Stimulated activated CD8-positive, alpha-beta memory T cell treated with anti-CD3 and anti-CD28 coated beads, Interleukin-15, amount 100 ng/mL, for 4 hours (primary cell): ENCODE results near the gene LYPD1.

Experiments used
- DNase-seq, 2 donors: peaks; one replicate each; pipeline ENCODE4 v3.0.0-alpha.2; 2020; ENCODE audit warnings: low read depth in 2 of 2

The LYPD1 gene

DNA sequence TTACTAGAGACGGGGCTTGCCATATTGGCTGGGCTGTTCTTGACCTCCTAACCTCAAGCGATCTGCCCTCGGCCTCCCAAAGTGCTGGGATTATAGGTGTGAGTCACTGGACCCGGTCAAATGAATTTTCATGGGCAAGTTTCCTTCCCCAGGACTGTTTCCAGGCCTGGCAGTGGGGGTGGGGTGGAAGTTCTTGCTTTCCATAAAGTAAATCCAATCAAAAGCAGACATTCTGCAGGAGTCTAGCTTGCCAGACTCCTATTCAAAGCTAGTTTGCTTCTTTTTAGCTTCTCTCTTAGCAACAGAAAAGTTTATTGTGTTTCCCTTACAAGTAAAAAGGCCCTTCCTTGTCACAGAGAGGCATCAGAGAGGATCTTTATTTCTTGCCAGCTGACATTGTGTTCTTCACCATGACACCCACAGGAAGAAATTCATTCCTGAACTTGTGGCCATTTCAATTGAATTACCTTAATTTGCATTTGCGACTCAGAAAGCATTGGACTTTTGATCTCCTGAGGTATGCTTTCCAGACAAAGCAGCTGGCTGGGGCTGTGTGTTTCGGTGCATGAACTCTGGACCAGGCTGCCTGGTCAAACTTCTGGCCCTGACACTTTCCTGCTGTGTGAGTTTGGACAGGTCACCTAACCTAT lies 37.9 kb downstream of the LYPD1 start:
- no peak for DNase-seq

DNA sequence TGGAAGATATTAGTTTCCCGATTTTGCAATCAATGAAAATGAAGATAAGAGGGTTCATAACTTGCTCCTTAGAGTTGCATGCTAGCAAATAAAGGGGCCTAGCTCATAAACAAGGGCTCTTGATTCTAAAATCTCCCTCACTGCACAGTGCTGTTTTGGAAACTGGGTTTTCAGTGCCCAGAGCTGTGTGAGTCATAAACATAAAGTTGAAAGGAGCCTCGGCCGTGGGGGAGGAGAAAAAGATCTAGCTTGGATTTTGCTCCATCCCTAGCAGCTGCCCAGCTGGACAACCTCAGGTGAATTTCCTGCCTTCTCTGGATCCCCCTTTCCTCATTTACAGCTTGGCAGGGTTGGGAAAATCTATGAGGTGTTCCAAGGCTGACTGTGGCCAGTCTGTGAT lies 42.5 kb downstream of the LYPD1 start:
- DNase-seq, result no peak

DNA sequence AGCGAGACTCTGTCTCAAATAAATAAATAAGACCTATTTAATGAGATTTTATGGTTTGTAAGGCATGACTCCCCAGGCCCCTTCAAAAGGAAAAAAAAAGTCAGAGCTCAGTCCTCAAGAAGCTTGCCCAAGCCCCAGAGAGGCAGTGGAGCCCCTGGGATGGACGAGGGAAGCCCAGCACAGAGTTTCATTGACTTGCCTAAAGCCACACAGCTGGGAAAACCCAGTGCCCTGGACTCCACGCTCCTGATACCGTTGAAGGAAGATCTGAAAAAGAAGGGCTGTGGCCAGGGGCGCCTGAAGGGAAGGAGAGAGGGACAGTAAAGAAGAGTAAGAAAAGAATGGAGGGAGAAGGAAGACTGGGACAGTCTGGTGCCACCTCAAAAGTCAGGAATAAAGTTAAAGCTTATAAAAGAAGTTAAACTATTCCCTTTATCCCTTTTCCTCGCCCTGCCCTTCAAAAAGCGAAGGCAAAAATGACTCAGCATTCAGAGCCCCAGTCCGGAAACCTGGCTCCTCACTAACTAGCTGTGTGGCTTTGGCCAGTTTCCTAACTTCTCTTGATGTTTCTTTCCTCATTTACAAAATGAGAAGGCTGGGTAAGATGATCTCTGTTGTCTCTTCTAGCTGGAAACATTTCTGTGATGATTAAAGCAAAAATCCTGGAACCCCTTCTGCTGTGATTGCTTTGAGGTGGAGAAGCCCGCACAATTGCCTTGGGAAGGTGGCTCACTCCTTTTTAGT lies 46.7 kb downstream of the LYPD1 start:
- DNase-seq, result no peak

DNA sequence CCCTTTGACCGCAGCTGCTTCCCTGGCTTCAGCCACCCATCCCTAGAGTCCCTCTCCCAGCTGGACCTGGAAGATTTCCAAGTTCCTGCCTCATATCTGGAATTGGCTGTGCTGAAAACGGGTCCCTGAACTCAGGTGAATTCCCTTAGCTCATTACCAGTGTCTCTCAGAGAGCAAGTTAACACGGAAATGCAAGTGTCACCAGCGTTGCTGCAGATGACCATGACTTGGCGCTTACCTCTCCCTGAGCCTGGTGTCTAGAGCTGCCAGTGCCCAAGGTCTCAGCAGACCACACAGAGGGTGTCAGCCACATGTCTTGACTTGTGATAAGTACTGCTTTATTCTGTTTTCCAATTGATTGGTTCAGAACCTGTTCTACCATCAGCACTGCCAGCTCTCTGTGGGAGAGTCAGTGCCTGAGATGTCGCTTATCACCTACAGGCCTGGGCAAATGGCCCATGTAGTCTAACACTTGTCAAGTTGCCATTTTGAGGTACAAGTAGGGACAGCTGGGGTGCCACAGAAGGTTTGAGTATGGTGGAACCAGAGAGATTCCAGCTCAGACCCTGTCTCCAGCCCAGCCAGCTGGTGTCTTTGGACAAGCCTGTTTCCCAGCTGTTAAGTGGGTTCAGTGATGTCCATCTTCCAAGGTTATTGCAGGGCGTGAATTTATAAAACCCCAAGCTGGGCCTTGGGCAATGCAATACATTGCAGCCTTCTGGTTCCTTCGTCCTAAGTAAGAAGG lies 48.7 kb downstream of the LYPD1 start:
- DNase-seq, result no peak

DNA sequence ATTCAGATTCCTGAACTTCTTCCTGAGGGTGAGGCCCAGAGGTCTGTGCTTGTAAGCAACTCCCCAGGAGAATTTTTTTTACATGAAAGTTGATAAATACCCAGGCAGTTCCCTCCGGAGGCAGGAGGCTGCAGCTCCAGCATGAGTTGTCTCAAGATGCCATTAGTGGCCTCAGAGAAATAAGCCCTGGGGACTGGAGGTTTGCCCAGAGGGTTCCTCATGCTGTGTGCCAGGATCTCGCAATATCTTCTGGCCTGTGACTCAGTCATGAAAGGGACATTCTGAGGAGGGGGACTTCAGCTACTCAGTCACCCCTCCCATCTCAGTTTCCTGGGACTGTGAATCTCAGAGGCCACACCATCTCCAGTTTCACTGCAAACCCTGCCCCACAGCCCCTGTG lies 49.9 kb downstream of the LYPD1 start:
- DNase-seq, result no peak

DNA sequence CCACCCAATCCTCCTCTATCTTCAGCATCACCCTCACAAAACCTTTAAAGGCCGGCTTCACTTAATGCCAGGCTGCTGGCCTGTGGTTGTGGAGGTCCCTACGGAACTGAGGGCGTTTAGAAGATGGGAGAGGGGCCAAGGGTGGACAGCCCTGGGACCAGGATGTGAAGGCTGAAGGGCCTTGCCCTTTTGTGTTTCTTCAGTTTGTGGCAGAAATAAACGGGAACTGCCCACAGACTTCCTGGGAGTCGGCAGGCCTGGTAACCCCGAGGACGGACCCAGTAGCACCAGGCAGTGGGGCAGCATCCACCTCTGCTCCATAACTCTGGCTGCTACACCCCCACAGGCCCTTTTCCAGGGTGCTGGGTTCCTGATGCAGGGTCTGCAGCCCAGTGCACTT lies 51.3 kb downstream of the LYPD1 start:
- DNase-seq, result no peak

DNA sequence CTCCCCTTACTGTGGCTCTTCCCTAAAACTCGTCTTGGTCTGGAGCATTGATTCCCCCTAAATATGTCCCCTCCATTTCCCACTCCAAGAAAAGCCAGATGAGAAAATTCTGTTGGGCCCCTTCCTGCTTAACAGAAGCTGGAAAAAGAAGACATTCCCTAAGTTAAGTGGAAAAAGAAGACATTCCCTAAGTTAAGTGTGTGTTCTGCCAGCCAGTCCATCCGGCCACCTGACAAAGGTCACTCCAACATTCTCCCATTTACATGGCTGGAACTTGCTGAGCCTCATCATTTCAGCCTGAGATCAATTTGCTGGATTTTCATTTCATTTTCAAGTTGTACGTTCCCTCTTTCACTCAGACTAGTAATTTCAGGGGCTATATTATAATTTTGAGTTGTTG lies 52.0 kb downstream of the LYPD1 start:
- DNase-seq, result no peak

DNA sequence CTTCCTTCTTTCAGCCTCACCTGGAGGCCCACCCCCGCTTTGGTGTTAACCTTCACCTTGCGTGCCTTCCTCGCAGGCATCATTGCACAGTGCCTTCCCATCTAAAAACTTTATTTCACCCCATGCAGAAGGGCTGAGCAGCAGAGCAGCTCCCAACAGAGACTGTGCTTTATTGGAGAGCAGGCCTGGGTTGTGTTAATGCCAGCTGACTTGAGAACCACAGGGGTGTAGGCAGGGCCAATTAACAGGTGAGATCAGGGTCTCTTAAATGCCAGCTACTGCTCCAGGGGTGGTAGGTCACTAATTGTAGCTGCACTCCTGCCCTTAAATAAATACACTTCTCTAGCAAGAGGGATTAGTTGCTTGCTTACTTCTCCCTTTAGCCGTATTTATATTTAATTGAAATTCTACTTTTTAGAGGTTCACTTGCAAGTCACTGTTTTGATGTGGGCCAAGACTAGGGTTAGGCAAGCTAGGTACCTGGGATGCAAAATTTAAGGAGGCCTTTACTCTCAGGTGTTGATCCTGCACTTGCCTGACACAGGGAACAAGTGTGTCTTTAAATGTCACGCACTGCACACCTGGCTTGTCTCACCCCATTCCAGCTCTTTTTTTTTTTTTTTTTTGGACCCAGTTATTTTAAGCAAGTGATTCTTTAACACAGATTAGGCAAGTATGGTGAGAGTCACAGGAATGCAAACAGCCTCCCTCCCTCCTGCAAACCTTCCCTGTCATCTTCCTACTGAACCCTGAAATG lies 54.5 kb downstream of the LYPD1 start:
- no peak for DNase-seq

DNA sequence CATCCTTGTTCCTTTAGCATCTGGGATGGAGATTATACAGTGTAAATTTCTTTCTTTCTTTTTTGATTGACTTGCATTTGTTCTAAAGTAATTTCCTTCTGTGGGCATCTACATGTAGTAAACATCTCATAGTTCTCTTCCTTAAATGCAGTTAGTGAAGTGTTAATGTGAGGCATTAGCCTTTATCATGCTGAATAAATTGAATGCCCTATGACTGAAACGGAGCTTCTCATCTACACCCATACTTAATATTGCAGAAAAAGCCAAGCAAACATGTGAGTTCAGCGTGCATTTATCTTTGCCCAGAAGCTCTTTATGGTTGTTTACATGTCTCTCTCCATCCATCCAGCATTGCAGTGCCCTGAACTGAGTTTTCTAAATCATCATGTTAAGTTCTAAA lies 58.3 kb downstream of the LYPD1 start:
- DNase-seq, result no peak

DNA sequence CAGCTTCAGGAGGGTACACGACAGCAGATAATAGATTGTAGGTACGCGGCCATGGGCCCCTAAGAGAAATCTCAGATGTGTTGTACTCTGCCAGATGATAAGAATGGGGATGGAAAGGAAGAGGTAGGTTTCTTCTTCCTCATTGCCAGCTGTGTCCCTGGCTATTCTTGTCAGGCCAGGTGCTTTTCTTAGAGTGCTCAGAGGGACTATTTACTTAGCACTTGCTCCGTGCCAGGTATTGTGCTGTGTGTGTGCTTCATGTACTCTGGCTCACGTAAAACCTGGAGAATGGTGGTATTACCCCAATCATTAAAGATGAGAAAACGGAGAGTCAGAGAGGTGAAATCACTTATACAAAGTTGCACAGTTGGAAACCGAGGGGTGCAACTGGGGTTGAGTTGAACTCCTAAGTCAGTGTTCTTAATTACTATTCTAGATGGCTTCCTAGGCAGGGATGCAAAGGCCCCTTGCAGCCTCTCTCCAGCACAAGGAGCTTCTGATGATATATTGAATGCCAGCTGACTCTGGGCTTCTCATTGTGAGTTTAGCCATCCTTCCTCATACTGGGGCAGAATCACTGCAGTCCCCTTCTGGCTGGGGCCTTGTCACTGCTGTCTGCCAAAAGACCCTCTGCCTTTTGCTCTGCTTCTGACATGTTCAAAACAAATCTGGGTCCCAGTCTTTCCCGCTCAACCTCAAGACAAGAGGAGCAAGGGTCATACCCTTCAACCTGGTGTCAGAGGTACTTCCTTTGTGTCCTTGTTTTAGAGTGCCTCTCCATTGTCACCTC lies 60.7 kb downstream of the LYPD1 start:
- DNase-seq, result no peak

DNA sequence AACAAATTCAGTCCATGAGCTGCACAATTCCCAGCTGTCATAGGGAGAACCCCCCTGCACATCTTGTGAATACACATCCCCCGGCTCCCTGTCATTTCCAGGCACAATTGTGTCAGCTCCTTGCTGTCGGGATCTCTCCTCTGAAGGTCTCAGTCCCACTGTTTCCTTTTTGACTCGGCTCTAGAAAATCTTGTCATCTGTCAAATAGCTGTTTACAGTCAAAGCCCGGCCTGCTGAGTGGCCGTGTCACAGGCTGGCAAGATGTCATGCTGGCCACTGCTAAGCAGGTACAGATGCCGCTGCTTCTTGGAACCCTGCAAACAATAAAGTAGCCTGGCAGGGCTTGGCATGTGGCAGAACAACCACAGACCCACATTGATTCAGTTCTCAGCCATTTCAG lies 61.7 kb downstream of the LYPD1 start:
- no peak for DNase-seq

DNA sequence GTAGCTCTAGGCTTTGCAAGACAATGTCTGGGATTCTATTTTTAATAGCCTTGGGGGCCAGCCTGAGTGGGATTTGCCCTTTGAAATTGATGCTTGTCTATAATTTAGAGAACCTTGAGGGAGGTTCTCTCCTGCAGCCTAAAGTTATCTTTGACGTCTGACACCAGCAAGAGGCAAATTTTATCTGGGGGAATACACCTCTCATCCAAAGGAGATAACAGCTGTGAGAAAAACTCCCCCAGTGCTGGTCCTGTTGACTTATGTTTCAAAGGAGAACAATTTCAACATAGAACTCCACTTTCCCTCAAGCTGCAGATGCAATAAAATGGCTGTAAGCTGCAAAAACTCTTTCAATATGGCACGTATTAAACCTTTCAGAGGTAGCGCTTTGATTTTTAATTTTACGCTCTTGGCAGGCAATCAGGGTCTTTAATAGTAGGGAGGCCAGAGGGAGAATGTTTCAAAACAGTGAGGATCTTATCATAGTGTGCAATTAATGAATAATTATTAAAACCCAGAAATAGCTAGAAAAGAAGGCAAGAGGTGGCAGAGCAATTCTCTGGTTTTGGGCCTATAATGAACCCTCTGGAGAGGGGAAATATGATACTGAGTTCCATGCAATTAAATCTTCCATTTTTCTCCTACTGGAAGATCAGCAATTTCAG lies 62.4 kb downstream of the LYPD1 start:
- no peak for DNase-seq

DNA sequence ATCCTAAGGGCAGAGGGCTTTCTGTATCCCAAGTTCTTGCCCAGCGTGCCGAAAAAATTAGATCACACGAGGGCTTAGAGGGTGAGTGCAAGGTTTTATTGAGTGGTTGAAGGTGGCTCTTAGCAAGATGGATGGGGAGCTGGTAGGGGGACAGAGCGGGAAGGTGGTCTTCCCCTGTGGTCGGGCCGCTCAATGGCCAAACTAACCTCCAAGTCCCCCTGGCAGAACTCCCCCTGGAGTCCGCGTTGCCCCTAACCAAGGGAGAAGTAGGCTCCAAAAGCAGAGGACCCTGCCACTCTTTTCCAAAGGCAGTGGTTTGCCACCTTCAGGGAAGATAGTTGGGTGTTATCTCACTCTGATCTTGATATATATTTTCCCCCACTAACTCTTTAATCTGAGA lies 63.4 kb downstream of the LYPD1 start:
- no peak for DNase-seq

DNA sequence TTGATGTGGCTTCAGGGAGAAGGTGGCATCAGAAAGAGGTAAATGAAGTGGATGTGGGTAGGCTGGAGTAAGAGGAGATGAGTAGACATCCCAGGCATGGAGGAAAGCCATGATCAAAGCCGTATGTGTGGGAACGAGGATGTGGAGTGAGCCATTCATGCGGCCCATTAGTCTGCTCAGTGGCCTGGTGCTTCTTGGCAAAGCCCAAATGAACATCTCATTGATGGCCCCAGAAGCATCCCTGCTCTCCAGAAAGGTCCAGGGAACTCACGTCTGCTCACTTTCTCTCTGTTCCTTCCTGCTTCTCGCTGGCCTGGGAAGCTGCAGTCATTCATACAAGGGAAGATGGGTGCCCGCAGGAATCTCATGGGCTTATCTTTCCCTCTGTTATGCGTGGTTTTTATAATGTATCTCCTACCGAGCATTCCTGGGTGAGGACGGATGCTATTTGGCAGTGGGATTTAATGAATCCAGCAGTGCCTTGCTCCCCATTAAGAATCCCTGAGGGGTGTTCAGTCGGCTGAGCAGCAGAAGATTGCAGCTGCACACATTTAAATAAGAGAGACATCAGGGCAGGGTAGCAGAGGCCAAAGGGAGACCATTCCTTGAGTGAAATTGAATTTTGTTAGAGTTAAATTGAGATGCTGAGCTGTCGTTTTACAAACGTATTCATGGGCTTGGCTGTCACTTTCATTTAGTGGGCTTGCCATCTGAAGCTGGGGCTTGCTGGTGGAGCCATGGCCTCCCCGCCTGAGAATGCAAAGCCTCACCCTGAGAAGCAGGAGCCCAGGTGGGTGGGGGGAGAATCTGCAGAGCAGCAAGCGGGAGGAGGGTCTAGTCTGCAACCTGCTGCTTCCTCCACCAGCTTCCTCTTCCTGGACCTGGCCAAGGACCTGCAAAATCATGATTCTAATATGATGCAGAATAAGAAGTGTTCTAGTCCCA lies 64.5 kb downstream of the LYPD1 start:
- DNase-seq, result no peak

DNA sequence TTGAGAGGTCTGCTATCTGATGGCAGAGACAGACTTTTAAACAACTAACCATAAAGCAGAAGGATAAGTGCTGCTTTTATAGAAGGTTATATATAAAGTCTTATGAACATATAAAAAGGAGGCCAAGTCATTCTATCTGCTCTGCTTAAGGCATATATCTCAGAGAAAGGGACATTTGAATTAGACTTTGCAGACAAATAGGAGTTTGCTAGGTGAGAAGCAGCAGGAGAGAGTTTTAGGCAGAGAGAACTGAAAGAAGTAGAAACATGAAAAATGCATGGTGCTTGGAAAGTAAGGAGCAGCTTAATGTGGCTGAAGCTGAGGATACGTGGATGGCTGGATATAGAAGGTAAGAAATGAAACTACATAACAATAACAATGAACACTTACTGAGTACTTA lies 65.4 kb downstream of the LYPD1 start:
- DNase-seq, result no peak

DNA sequence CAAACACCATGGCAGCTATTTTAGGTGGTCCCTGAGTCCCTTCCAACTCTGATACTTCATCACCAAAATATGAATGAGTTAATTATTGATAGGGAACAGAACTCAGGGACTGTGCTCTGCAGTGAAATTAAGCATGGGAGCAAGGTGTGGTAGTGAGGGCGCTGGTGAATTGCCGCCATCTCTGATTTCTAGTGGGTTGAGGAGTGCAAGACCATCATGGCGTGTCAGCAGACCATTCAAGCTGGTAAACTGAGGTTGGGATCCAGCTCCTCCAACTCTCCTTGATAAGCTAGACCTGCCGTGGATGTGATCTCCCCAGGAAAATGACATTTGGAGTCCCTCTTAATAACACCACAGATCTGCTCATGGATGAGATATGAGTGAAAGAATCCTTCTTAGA lies 70.4 kb downstream of the LYPD1 start:
- no peak for DNase-seq

DNA sequence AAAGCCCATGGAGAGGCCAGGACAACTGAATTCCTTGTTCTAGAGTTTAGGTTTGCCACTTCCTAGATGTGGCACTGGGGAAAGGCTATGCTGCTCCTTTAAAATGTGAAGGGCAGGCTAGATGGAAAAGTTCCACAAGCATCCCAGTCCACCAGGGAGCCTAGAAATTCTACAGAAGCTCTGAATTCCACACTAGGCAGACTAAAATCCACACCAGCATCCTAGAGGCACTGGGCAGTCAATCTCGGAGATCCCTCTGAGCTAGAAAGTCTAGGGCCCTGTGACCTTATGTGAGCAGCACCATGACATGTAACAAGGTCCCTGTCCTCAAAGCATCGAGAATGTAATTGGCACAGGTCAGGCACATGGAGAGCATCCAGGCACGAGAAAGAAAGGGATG lies 71.5 kb downstream of the LYPD1 start:
- DNase-seq, result no peak

DNA sequence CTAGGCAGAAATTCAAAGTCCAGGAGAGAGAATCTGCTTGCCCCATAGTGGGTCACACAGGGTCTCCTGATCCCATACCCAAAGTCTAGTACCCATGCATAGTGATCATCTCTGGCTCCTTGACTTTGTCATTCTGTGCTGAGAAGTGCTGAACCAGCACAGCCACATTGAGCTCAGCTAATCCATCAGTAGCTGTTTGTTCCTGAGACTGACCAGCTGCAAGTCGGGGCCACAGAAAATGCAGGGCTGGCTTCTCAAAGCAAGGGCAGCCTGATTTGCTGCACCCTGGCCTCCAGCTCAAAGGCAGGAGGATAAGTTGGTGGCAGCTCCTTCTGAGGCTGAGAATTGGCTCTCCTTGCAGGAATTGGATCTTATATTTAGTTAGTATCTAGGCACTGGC lies 72.2 kb downstream of the LYPD1 start:
- DNase-seq, result no peak

DNA sequence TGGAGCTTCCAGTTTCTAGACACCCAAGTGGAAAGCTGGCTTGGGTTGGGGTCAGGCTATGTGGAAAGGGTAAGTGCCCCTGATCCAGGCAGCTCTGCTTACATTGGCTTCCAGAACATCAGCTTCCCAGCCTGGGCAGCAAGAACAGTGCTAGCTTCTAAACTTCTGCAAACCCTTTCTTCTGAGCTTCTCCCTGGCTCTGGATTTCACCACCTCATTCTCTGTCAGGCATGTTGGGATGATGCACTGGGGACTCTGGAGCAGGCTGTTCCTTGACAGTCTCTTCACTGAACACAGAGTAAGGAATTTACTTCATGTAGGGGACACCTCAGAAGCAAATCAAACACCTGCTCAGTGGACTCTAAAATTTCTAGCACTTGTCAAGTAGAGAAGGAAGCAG lies 72.8 kb downstream of the LYPD1 start:
- DNase-seq, result no peak

DNA sequence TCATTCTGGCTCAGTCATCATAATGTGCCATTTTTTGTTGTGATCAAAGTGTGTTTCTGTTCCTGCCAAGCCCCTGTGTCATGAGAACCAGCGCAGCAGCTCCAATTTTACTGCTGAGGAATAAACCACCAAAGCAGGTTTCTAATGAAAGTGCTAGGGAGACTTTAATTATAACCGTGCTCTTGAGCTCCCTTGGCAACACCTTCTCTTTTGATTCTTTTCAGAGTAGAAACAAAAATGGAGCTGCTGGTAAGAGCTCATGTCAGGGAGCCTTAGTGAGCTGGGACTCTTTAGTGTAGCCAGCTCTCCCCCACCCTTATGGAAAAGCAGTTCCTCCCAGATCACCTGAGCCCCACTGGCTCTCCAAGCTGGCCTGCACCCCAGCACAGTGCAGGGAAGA lies 74.3 kb downstream of the LYPD1 start:
- no peak for DNase-seq
